ENCODE data around the gene ROPN1B. TPM values are rescaled to one million over a fixed set of nuclear protein-coding genes. Genes with fewer than 3 reads are reported as not detected.

The ROPN1B gene
- total RNA-seq, 2 donors from 2014 or later = 3.9 to 4.7 TPM

DNA sequence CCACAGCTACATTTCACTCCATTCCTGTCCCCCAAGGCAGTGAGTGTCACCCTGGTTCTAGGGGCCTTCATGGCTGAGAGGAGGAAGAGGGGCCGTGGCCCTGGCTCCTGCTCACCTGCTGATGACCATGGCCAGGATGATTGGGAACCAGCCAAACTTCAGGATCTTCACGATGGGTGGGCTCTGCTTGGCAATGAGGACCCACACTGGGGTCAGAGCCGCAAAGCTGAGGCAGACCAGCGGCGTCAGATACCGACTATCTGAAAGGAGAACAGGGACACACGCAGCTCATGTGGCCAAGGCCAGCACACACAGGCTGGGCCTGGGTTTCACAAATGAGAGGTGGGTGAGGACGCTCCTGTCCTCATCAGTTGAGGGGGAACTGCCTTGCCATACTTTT, 47.6 kb downstream of the ROPN1B start:
- no peak for DNase-seq (ENCODE audit: low spot score)
- no peaks in the 10 kb centered on the region for H3K27me3 ChIP-seq
- H3K9me3 ChIP-seq = no peaks in the 10 kb centered on the region
- H3K36me3 ChIP-seq = peaks cover 12% of the 10 kb centered on the region
- no peak overlapping the region for H3K27ac ChIP-seq
- no peak overlapping the region for H3K4me3 ChIP-seq
- TF ChIP-seq, protein P1, sequence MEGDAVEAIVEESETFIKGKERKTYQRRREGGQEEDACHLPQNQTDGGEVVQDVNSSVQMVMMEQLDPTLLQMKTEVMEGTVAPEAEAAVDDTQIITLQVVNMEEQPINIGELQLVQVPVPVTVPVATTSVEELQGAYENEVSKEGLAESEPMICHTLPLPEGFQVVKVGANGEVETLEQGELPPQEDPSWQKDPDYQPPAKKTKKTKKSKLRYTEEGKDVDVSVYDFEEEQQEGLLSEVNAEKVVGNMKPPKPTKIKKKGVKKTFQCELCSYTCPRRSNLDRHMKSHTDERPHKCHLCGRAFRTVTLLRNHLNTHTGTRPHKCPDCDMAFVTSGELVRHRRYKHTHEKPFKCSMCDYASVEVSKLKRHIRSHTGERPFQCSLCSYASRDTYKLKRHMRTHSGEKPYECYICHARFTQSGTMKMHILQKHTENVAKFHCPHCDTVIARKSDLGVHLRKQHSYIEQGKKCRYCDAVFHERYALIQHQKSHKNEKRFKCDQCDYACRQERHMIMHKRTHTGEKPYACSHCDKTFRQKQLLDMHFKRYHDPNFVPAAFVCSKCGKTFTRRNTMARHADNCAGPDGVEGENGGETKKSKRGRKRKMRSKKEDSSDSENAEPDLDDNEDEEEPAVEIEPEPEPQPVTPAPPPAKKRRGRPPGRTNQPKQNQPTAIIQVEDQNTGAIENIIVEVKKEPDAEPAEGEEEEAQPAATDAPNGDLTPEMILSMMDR (IDR thresholded peaks at IDR 0.05) = no peak
- H3K4me1 ChIP-seq = no peaks in the 10 kb centered on the region

DNA sequence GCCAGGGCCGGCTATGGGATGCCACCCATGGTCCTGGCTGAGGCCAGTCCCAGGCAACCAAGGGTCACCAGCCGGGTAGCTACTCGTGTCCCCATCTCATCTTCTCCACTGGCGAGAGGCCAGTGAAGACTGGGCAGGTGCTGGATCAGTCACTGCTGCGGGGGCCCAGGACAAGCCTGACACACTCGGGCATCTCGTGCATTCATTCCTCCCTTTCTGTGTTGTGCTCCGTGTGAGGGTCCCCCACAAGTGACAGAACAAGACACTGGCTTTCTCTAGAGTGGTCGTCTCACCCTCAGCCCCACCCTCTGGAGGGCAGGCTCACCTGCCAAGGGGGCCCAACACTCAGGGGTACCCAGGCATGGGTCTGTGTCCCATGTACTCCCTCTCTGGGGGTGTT, 48.4 kb downstream of the ROPN1B start:
- no peaks in the 10 kb centered on the region for H3K4me1 ChIP-seq
- TF ChIP-seq, protein P1 (IDR thresholded peaks at IDR 0.05) = no peak
- H3K4me3 ChIP-seq = no peak overlapping the region
- DNase-seq (ENCODE audit: low spot score) = no peak
- H3K27ac ChIP-seq = no peak overlapping the region
- H3K9me3 ChIP-seq = no peaks in the 10 kb centered on the region
- no peaks in the 10 kb centered on the region for H3K27me3 ChIP-seq
- peaks cover 12% of the 10 kb centered on the region for H3K36me3 ChIP-seq

DNA sequence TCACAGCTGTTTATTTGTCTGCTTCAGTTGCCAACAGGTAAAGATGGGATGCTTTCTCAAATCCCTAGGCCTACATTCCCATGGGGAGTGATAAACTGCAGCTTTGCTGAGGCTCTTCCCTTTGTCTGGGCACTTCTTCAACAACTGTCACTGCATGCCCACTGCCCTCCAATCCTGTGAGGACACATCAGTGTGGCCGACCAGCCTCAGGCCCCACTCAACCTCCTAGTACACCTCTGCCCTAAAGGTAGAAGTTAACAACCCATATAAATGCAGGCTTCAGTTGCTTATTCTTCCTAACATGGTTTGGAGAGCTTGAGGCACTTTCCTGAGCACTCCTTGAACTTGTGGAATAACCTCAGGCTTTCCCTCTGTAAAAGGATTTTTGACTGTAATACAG, 49.6 kb downstream of the ROPN1B start:
- no peak overlapping the region for H3K27ac ChIP-seq
- H3K27me3 ChIP-seq = no peaks in the 10 kb centered on the region
- DNase-seq (ENCODE audit: low spot score) = no peak
- no peak overlapping the region for H3K4me3 ChIP-seq
- H3K9me3 ChIP-seq = no peaks in the 10 kb centered on the region
- peaks cover 12% of the 10 kb centered on the region for H3K36me3 ChIP-seq
- no peaks in the 10 kb centered on the region for H3K4me1 ChIP-seq
- TF ChIP-seq, protein P1 (IDR thresholded peaks at IDR 0.05) = no peak

DNA sequence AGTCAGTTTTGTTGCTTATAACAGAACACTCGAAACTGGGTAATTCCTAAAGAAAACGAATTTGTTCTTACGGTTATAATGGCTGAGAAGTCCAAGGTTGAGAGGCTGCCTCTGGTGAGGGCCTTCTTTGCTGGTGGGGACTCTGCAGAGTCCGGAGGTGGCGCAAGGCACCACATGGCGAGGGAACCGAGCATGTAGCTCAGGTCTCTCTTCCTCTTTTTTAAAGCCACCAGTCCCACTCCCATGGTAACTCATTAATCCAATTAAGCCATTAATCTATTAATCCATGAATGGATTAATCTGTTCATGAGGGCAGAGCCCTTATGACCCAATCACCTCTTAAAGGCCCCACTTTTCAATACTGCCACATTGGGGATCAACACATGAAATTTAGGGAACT, 50.0 kb downstream of the ROPN1B start:
- Histone ChIP-seq H3K27me3 (no peaks in the 10 kb centered on the region), H3K4me3 (no peak overlapping the region), H3K4me1 (no peaks in the 10 kb centered on the region), H3K27ac (no peak overlapping the region), H3K36me3 (peaks cover 12% of the 10 kb centered on the region), H3K9me3 (no peaks in the 10 kb centered on the region)
- no peak for DNase-seq (ENCODE audit: low spot score)
- TF ChIP-seq, protein P1 (IDR thresholded peaks at IDR 0.05) = no peak

DNA sequence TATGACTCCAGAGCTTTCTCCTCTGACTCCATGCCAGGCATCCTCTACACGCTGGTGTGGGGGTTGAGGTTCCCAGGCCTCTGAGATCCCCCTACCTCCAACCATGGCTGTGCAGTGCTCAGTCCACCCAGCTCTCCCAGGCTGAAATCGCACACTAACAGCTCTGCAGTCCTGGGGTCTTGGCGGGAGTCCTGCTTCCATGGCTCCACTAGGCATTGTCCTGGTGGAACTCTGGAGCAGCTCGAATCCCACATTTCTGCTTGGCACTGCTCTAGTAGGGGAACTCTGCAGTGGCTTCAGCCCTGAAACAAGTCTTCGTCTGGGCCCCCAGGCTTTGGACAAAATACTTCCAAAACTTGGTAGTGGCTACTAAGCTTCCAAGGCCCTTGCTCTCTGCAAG, 50.7 kb downstream of the ROPN1B start:
- no peaks in the 10 kb centered on the region for H3K9me3 ChIP-seq
- H3K27ac ChIP-seq = no peak overlapping the region
- TF ChIP-seq, protein P1 (IDR thresholded peaks at IDR 0.05) = no peak
- H3K36me3 ChIP-seq = peaks cover 12% of the 10 kb centered on the region
- H3K27me3 ChIP-seq = no peaks in the 10 kb centered on the region
- no peak overlapping the region for H3K4me3 ChIP-seq
- H3K4me1 ChIP-seq = no peaks in the 10 kb centered on the region
- DNase-seq (ENCODE audit: low spot score) = no peak

DNA sequence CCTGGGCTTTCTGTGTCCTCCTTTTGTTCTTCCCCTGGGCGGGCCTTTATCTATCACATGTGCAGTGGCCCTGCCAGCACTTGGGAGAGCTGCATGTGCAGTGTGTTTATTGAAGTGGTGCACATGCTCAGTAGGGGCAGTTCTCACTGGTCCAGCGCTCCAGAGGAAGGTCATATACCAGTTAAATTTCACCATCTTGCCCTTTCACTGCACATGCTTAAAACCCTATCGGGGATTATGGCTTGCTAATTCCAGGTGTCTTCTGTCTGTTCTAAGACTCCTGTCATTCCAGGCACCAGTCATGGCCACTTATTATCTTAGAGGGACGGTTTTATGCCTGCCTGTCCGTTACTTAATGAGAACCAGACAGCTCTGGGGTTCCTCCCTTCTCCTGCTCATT, 52.2 kb downstream of the ROPN1B start:
- H3K4me3 ChIP-seq = no peak overlapping the region
- no peaks in the 10 kb centered on the region for H3K27me3 ChIP-seq
- TF ChIP-seq, protein P1 (IDR thresholded peaks at IDR 0.05) = no peak
- no peaks in the 10 kb centered on the region for H3K4me1 ChIP-seq
- DNase-seq (ENCODE audit: low spot score) = no peak
- no peak overlapping the region for H3K27ac ChIP-seq
- H3K36me3 ChIP-seq = peaks cover 12% of the 10 kb centered on the region
- H3K9me3 ChIP-seq = no peaks in the 10 kb centered on the region
